PC-9 (cell line): Measurements from ENCODE around the gene TPRG1L.

Experiments
- EZH2 ChIP-seq: fragments of 200-600 bp; sonication (generic); IDR thresholded peaks from 2 replicates; pipeline ENCODE4 v1.8.0; 2017; ENCODE audit warnings: antibody characterized with exemption, low read depth
- TF ChIP-seq, protein P1 (sequence below): fragments of 200-600 bp; sonication (generic); conservative IDR thresholded peaks from 2 replicates; pipeline ENCODE4 v1.6.1; 2017; ENCODE audit warnings: mixed run types, antibody characterized with exemption, mild to moderate bottlenecking, moderate library complexity

DNA sequence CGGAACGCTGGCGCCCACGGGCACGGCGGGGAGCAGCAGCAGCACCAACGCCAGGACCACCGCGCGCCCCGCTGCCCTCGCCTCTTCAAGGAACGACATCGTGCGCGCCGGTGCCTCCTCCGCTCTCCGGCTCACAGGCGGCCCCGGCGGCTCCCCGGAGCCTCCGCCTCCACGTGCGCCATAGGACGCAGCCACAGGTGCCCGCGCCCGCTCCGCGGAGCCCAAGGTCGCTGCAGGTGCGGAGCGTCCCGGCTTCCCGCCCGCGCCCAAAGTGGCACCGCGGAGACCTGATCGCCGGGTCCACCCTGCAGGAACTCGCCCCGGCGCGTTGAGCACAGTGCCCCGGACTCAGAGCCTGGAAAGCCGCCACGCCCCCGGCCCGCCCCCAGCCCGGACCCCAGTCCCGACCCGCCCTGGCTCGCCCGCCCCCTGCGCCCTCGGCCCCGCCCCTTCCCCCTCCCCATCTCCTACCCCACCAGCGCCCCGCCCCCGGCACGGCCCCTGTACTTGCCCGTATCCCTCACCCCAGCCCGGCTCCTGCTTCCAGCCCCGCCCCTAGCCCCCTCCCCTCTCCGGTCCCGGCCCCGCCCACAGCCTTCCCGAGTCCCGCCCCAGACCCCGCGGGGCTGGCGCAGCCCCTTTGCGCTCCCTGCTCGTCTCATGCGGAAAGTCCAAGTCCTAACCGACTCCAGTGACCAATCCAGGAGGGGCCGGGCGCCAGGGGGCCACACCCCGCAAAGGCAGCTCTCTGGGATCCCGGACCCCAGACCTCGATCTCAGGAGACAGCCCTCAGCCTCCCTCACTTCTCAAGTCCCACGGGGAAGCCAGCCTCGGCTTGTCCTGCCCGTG, 13.4 kb upstream of the TPRG1L start, which contains the start of gene MEGF6:
- TF ChIP-seq, protein P1, sequence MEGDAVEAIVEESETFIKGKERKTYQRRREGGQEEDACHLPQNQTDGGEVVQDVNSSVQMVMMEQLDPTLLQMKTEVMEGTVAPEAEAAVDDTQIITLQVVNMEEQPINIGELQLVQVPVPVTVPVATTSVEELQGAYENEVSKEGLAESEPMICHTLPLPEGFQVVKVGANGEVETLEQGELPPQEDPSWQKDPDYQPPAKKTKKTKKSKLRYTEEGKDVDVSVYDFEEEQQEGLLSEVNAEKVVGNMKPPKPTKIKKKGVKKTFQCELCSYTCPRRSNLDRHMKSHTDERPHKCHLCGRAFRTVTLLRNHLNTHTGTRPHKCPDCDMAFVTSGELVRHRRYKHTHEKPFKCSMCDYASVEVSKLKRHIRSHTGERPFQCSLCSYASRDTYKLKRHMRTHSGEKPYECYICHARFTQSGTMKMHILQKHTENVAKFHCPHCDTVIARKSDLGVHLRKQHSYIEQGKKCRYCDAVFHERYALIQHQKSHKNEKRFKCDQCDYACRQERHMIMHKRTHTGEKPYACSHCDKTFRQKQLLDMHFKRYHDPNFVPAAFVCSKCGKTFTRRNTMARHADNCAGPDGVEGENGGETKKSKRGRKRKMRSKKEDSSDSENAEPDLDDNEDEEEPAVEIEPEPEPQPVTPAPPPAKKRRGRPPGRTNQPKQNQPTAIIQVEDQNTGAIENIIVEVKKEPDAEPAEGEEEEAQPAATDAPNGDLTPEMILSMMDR = no peak
- no peak for TF ChIP-seq EZH2
